Measurements from ENCODE around the gene DENND2D.
A peak's percentile ranks its signal among the peaks of the same experiment; 100 is the strongest.

DENND2D gene

DNA sequence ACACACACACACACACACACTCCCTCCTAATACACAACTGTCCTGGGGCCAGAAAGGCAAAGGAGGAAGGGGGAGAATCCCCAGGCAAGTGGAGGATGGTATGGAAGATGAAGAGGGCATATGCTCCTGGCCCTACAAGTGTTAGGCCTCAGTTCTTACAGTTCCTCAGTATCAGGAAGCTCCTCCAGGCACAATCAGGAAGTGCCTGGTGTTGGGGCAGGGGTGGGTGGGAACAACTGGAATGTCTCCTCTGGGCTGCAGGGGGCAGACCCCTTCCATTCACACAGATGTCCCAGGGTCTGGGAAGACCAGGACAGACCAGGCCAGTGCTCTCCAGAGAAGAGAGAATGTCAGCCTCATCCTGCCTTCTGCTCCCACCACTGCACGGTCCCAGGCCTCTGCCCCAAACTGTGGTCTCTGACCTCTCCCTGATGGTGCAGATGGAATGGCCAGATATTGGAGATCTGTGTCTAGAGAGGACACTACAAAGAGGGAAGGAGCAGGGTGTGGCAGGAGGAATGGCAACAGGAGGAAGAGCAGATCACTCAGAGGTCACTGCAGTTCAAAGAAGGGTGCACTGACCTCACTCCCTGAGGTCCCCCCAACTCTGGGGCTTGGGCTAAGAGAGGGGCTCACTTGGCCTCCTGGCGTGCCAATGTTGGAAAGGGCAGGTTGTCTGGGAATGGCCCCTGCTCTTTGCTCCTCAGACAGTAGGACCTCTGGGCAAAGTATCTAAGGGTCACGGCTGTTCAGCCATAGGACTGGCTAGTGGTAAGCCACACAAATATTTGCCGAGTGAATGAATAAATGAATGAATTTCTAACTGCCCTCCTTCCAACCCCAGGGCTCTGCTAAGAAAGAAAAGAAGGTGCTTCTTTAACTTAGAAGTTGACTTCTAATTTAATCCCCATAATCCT lies 2.5 kb upstream of the DENND2D start:
- H3K4me3 ChIP-seq (ENCODE audit: low read depth, low read length), result peak overlapping the region; percentile 66
- TF ChIP-seq, protein P1, sequence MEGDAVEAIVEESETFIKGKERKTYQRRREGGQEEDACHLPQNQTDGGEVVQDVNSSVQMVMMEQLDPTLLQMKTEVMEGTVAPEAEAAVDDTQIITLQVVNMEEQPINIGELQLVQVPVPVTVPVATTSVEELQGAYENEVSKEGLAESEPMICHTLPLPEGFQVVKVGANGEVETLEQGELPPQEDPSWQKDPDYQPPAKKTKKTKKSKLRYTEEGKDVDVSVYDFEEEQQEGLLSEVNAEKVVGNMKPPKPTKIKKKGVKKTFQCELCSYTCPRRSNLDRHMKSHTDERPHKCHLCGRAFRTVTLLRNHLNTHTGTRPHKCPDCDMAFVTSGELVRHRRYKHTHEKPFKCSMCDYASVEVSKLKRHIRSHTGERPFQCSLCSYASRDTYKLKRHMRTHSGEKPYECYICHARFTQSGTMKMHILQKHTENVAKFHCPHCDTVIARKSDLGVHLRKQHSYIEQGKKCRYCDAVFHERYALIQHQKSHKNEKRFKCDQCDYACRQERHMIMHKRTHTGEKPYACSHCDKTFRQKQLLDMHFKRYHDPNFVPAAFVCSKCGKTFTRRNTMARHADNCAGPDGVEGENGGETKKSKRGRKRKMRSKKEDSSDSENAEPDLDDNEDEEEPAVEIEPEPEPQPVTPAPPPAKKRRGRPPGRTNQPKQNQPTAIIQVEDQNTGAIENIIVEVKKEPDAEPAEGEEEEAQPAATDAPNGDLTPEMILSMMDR (conservative IDR thresholded peaks at IDR 0.05; ENCODE audit: low read depth, low read length), result no peak
- no peak for DNase-seq (ENCODE audit: low read depth)

DNA sequence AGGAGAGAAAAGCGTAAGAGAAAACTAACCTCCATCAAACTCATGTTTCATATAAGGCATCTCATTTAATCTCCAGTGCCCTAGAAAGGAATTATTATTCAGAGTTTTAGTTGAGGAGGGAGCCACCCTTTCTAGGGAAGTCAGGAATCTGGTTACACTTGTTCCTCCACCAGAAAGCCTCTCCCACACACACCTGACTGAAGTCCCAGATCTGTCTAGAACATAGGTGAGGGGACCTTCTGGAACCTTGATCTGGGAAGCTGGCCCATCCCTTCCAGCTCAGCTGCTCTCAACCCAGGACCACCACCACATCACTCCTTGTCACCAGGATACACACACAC lies 1.9 kb upstream of the DENND2D start:
- TF ChIP-seq, protein P1 (conservative IDR thresholded peaks at IDR 0.05; ENCODE audit: low read depth, low read length), result no peak
- H3K4me3 ChIP-seq (ENCODE audit: low read depth, low read length), result no peak overlapping the region
- DNase-seq (ENCODE audit: low read depth), result no peak

DNA sequence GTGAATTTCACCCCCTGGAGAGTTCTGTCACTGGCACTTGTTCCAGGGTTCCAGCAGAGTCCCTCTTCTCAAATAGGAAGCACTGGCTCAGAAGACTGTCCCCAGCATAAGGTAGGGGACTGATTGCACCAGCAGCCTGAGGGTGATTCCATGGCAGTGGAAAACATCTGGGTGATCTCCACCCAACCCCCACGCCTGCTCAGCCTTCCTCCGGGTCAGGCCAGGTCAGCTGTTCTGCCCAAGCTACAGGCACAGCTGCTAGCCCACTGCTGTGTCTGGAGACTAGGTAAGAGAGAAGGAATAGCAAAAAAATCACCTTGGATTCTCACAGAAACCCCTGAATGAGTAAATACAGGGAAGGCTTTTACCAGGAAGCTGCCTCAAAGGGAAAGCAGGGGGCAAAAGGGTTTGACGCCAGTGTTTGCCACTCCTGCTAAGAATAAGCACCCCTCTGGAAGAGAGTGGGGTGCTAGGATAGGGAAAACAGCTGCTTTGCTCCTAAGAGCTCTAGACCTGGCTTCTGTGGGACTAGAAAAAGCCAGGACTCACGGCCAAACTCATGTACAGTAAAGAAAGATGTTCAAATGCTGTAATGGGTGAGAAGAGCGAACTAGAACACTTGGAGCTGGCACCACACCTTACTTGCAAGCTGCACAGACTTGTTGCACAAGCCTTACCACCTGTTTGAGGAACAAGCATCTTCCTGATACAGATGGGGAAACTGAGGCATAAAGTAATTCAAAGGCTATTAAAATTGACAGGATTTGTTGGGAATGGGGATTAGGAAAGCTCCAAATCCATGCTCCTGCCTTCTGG lies 1.0 kb upstream of the DENND2D start:
- DNase-seq (ENCODE audit: low read depth), result no peak
- no peak overlapping the region for H3K4me3 ChIP-seq (ENCODE audit: low read depth, low read length)
- TF ChIP-seq, protein P1 (conservative IDR thresholded peaks at IDR 0.05; ENCODE audit: low read depth, low read length), result no peak

DNA sequence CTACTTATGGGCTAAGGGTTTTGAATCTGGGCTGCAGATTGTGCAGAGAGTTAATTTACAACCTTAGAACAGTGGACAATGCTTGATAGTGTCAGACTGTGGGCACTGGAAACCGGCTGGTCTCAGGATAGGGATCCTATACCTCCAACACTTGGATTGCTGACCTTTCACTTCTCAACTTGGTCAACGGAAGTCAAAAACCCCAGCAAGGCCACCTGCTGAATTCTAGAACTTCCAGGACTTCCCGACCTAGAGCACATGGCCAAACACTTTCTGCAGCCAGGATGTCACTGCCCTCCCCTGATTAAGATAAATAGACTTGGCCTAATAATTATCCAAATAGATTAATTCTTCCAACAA lies 336 bp upstream of the DENND2D start:
- H3K4me3 ChIP-seq (ENCODE audit: low read depth, low read length), result no peak overlapping the region
- DNase-seq (ENCODE audit: low read depth), result no peak
- TF ChIP-seq, protein P1 (conservative IDR thresholded peaks at IDR 0.05; ENCODE audit: low read depth, low read length), result no peak

DNA sequence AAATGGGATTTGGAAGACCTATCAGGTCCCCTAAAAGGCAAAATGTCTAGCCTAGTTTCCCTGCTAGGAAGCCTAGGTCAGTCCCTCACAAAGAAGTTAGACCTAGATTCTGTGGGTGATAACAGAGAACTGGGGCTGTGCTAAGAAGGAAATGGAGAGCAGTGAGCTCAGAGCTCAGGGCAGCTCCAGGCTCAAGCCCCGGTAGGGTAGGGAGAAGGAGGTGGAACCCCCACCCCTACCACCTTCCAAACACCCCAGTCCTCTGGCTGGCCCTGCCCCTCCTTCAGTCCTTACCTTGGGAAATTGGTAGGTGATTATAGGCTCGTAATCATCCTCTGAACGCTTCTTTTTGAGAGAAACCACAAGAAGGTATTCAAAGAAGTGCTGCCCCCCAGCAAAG lies 1.1 kb downstream of the DENND2D start:
- DNase-seq (ENCODE audit: low read depth), result no peak
- TF ChIP-seq, protein P1 (conservative IDR thresholded peaks at IDR 0.05; ENCODE audit: low read depth, low read length), result no peak
- no peak overlapping the region for H3K4me3 ChIP-seq (ENCODE audit: low read depth, low read length)

DNA sequence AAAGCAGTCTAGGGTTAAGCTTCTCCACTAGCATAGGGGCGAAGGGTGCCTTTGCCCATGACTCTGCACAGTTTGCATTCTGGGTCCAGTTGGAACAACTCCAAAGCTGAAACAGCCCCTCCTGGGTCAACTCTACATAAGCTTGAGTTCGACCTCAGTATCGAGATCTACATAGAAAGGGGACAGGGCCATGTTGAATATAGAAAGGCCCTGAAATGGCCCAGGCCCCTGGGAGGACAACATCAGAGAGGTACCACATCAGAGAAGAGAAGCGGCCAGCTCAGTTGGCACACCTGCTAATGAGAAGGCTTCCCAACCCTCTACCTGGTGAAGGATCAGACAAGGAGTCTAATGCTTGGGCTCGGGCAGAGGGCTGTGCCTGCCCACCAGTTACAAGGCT lies 1.6 kb downstream of the DENND2D start:
- TF ChIP-seq, protein P1 (conservative IDR thresholded peaks at IDR 0.05; ENCODE audit: low read depth, low read length), result no peak
- no peak overlapping the region for H3K4me3 ChIP-seq (ENCODE audit: low read depth, low read length)
- no peak for DNase-seq (ENCODE audit: low read depth)

All from choroid plexus epithelial cell (primary cell).